ENCODE data around the gene PTS. TPM values are rescaled to one million over a fixed set of nuclear protein-coding genes. Genes with fewer than 3 reads are reported as not detected.

PTS gene
- total RNA-seq, 1 donor = 56.5 TPM

- no peaks in the 10 kb centered on the region for H4K20me1 ChIP-seq (ENCODE audit: insufficient read depth, low read length)
- peaks cover 4% of the 10 kb centered on the region for H3K27me3 ChIP-seq (ENCODE audit: insufficient read depth, low read length)
- H3K9me3 ChIP-seq (ENCODE audit: low read depth, low read length) = no peaks in the 10 kb centered on the region
- no peak overlapping the region for H2AFZ ChIP-seq (ENCODE audit: low read length)
- H3K4me1 ChIP-seq (ENCODE audit: insufficient read depth, low read length) = peaks cover 5% of the 10 kb centered on the region
- no peak for DNase-seq (ENCODE audit: insufficient read length, low spot score, missing footprints)
- TF ChIP-seq CTCF (IDR thresholded peaks at IDR 0.05; ENCODE audit: extremely low read depth, low read depth, low read length) = no peak
- no peak overlapping the region for H3K4me2 ChIP-seq (ENCODE audit: insufficient read depth, low read length)
- H3K79me2 ChIP-seq (ENCODE audit: insufficient read depth, low read length) = no peaks in the 10 kb centered on the region
- no peaks in the 10 kb centered on the region for H3K36me3 ChIP-seq (ENCODE audit: insufficient read depth, low read length)
- H3K4me3 ChIP-seq (ENCODE audit: insufficient read depth, low read length) = no peak overlapping the region
- H3K27ac ChIP-seq (ENCODE audit: low read depth, low read length) = no peak overlapping the region
Observed at GRCh38 chr11:112277941-112278340, 51.7 kb downstream of the PTS start.

- DNase-seq (ENCODE audit: insufficient read length, low spot score, missing footprints) = no peak
- Histone ChIP-seq H3K4me2 (ENCODE audit: insufficient read depth, low read length) (no peak overlapping the region), H2AFZ (ENCODE audit: low read length) (no peak overlapping the region), H3K36me3 (ENCODE audit: insufficient read depth, low read length) (no peaks in the 10 kb centered on the region), H3K9me3 (ENCODE audit: low read depth, low read length) (no peaks in the 10 kb centered on the region), H3K27ac (ENCODE audit: low read depth, low read length) (no peak overlapping the region), H4K20me1 (ENCODE audit: insufficient read depth, low read length) (no peaks in the 10 kb centered on the region), H3K27me3 (ENCODE audit: insufficient read depth, low read length) (peaks cover 4% of the 10 kb centered on the region), H3K4me1 (ENCODE audit: insufficient read depth, low read length) (peaks cover 5% of the 10 kb centered on the region), H3K4me3 (ENCODE audit: insufficient read depth, low read length) (no peak overlapping the region), H3K79me2 (ENCODE audit: insufficient read depth, low read length) (no peaks in the 10 kb centered on the region)
- TF ChIP-seq CTCF (IDR thresholded peaks at IDR 0.05; ENCODE audit: extremely low read depth, low read depth, low read length) = no peak
Observed at GRCh38 chr11:112278803-112279202, 52.6 kb downstream of the PTS start.

GRCh38 chr11:112279901-112280267 lies 53.7 kb downstream of the PTS start:
- H3K36me3 ChIP-seq (ENCODE audit: insufficient read depth, low read length) = no peaks in the 10 kb centered on the region
- H2AFZ ChIP-seq (ENCODE audit: low read length) = peak overlapping the region; percentile 100
- DNase-seq (ENCODE audit: insufficient read length, low spot score, missing footprints) = no peak
- no peaks in the 10 kb centered on the region for H3K9me3 ChIP-seq (ENCODE audit: low read depth, low read length)
- peak; percentile 53 for TF ChIP-seq CTCF (IDR thresholded peaks at IDR 0.05; ENCODE audit: extremely low read depth, low read depth, low read length)
- peak overlapping the region; percentile 83 for H3K4me3 ChIP-seq (ENCODE audit: insufficient read depth, low read length)
- H3K4me1 ChIP-seq (ENCODE audit: insufficient read depth, low read length) = peaks cover 5% of the 10 kb centered on the region
- no peak overlapping the region for H3K27ac ChIP-seq (ENCODE audit: low read depth, low read length)
- no peaks in the 10 kb centered on the region for H3K79me2 ChIP-seq (ENCODE audit: insufficient read depth, low read length)
- peaks cover 4% of the 10 kb centered on the region for H3K27me3 ChIP-seq (ENCODE audit: insufficient read depth, low read length)
- H4K20me1 ChIP-seq (ENCODE audit: insufficient read depth, low read length) = no peaks in the 10 kb centered on the region
- H3K4me2 ChIP-seq (ENCODE audit: insufficient read depth, low read length) = peak overlapping the region; percentile 99

- Histone ChIP-seq H2AFZ (ENCODE audit: low read length) (peak overlapping the region; percentile 100), H3K4me1 (ENCODE audit: insufficient read depth, low read length) (peaks cover 5% of the 10 kb centered on the region), H3K27me3 (ENCODE audit: insufficient read depth, low read length) (peaks cover 4% of the 10 kb centered on the region), H3K79me2 (ENCODE audit: insufficient read depth, low read length) (no peaks in the 10 kb centered on the region), H4K20me1 (ENCODE audit: insufficient read depth, low read length) (no peaks in the 10 kb centered on the region), H3K27ac (ENCODE audit: low read depth, low read length) (peak overlapping the region; percentile 39), H3K4me2 (ENCODE audit: insufficient read depth, low read length) (peak overlapping the region; percentile 99), H3K4me3 (ENCODE audit: insufficient read depth, low read length) (peak overlapping the region; percentile 83), H3K36me3 (ENCODE audit: insufficient read depth, low read length) (no peaks in the 10 kb centered on the region), H3K9me3 (ENCODE audit: low read depth, low read length) (no peaks in the 10 kb centered on the region)
- peak; percentile 93 for DNase-seq (ENCODE audit: insufficient read length, low spot score, missing footprints)
- peak; percentile 82 for TF ChIP-seq CTCF (IDR thresholded peaks at IDR 0.05; ENCODE audit: extremely low read depth, low read depth, low read length)
Observed at GRCh38 chr11:112280268-112281126, 54.3 kb downstream of the PTS start.
